SU-DHL-6 (cell line): ENCODE data around the gene RCC1.

ENCODE experiments used
- H2AFZ ChIP-seq: fragments of 200-600 bp; sonication (generic); 2 replicates; pipeline ENCODE4 v1.6.1; 2014; ENCODE audit warnings: low read depth, mild to moderate bottlenecking, moderate library complexity, mixed read lengths, antibody characterized with exemption, low read length; ENCODE audit not compliant: severe bottlenecking
- H3F3A ChIP-seq: fragments of 200-600 bp; shearing (Covaris generic); 2 replicates; pipeline ENCODE4 v1.6.0; 2016; ENCODE audit warnings: antibody characterized with exemption, mild to moderate bottlenecking; ENCODE audit not compliant: insufficient read depth
- H3K27ac ChIP-seq: fragments of 200-600 bp; sonication (generic); 2 replicates; pipeline ENCODE4 v1.5.1; 2016; ENCODE audit warnings: low read depth, mild to moderate bottlenecking, low read length, moderate library complexity, mixed read lengths
- H3K27me3 ChIP-seq: fragments of 200-600 bp; sonication (generic), shearing (Covaris generic); 2 replicates; pipeline ENCODE4 v1.6.0; 2014; ENCODE audit warnings: mild to moderate bottlenecking, low read length
- H3K36me3 ChIP-seq: fragments of 200-600 bp; sonication (generic); 2 replicates; pipeline ENCODE4 v1.6.1; 2014; ENCODE audit warnings: mild to moderate bottlenecking, low read length, mixed read lengths
- H3K4me2 ChIP-seq: fragments of 300-600, 200-600 bp; shearing (Covaris generic), sonication (generic); 2 replicates; pipeline ENCODE4 v1.6.0; 2014; ENCODE audit warnings: low read length, low read depth, mild to moderate bottlenecking; ENCODE audit not compliant: poor library complexity, severe bottlenecking
- H3K4me3 ChIP-seq: fragments of 200-600 bp; sonication (generic); 2 replicates; pipeline ENCODE4 v1.5.1; 2014; ENCODE audit warnings: antibody characterized with exemption, low read length, mild to moderate bottlenecking, mixed read lengths; ENCODE audit not compliant: insufficient read depth, poor library complexity, severe bottlenecking
- H3K79me2 ChIP-seq: fragments of 200-600 bp; sonication (generic); 2 replicates; pipeline ENCODE4 v1.6.1; 2014; ENCODE audit warnings: mild to moderate bottlenecking, low read length, moderate library complexity; ENCODE audit not compliant: insufficient read depth
- H3K9ac ChIP-seq: fragments of 200-600 bp; sonication (generic); 2 replicates; pipeline ENCODE4 v1.7.0; 2014; ENCODE audit warnings: mild to moderate bottlenecking, low read length
- H3K9me2 ChIP-seq: fragments of 200-600 bp; sonication (generic); replicated peaks from 2 replicates; pipeline ENCODE4 v1.6.1; 2014; ENCODE audit warnings: low read length; ENCODE audit not compliant: insufficient read depth
- H3K9me3 ChIP-seq: fragments of 200-600 bp; sonication (generic); 2 replicates; pipeline ENCODE4 v1.6.1; 2014; ENCODE audit warnings: low read length, mixed read lengths; ENCODE audit not compliant: insufficient read depth
- H4K20me1 ChIP-seq: fragments of 200-600 bp; sonication (generic); 2 replicates; pipeline ENCODE4 v1.6.1; 2014; ENCODE audit warnings: low read depth, mild to moderate bottlenecking, antibody characterized with exemption, low read length, moderate library complexity, mixed read lengths
- CTCF ChIP-seq: fragments of 200-600 bp; sonication (generic); IDR thresholded peaks from one replicate; pipeline ENCODE4 v1.5.1; 2017; ENCODE audit warnings: antibody characterized with exemption, mild to moderate bottlenecking, low read length, moderate library complexity; ENCODE audit not compliant: insufficient read depth, poor library complexity, severe bottlenecking
- EZH2phosphoT487 ChIP-seq: fragments of 200-600 bp; sonication (generic), shearing (Covaris generic); conservative IDR thresholded peaks from 2 replicates; pipeline ENCODE4 v1.6.1; 2018; ENCODE audit warnings: mild to moderate bottlenecking, antibody characterized with exemption, low read length, moderate library complexity, mixed read lengths

RCC1 gene

GRCh38 chr1:28494737-28495136 lies 11.1 kb upstream of the RCC1 start:
- Histone ChIP-seq H3K4me3 (no peak overlapping the region), H3K9ac (no peak overlapping the region), H4K20me1 (no peaks in the 10 kb centered on the region), H3K27ac (no peak overlapping the region), H2AFZ (no peak overlapping the region), H3K9me2 (no peaks in the 10 kb centered on the region), H3K36me3 (0 out of 2 replicates have a peak, but pooled peaks cover 5% of the 10 kb centered on the region), H3K27me3 (no peaks in the 10 kb centered on the region), H3F3A (0 out of 2 replicates have a peak, but pooled peaks cover 4% of the 10 kb centered on the region), H3K79me2 (no peaks in the 10 kb centered on the region), H3K9me3 (no peaks in the 10 kb centered on the region), H3K4me2 (no peak overlapping the region)
- TF ChIP-seq CTCF = no peak
- no peak for TF ChIP-seq EZH2phosphoT487

DNA sequence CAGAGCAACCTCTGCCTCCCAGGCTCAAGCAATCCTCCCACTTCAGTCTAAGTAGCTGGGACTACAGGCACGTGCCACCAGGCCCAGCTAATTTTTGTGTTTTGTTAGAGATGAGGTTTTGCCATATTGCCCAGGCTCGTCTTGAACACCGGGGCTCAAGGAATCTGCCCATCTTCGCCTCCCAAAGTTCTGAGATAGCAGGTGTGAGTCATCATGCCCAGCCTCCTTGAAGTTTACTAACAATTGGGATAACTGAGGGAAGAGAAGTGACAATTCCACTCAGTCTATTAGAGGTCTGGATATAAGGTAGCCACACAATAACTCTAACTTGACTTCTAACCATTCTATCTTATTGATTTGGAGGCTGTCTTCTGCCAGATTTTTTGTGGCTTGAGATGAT lies 6.3 kb upstream of the RCC1 start:
- no peaks in the 10 kb centered on the region for H3K36me3 ChIP-seq
- H4K20me1 ChIP-seq = no peaks in the 10 kb centered on the region
- H2AFZ ChIP-seq = no peak overlapping the region
- no peaks in the 10 kb centered on the region for H3K79me2 ChIP-seq
- H3K4me2 ChIP-seq = no peak overlapping the region
- TF ChIP-seq CTCF (no peak), EZH2phosphoT487 (no peak)
- no peak overlapping the region for H3K27ac ChIP-seq
- H3K9me2 ChIP-seq = no peaks in the 10 kb centered on the region
- H3K9ac ChIP-seq = no peak overlapping the region
- H3K9me3 ChIP-seq = no peaks in the 10 kb centered on the region
- H3F3A ChIP-seq = peaks cover 23% of the 10 kb centered on the region
- H3K4me3 ChIP-seq = no peak overlapping the region
- H3K27me3 ChIP-seq = no peaks in the 10 kb centered on the region

- no peak overlapping the region for H2AFZ ChIP-seq
- H4K20me1 ChIP-seq = no peaks in the 10 kb centered on the region
- H3K4me2 ChIP-seq = no peak overlapping the region
- H3K9me3 ChIP-seq = no peaks in the 10 kb centered on the region
- TF ChIP-seq EZH2phosphoT487 = no peak
- no peak for TF ChIP-seq CTCF
- peaks cover 15% of the 10 kb centered on the region for H3K79me2 ChIP-seq
- H3K9me2 ChIP-seq = no peaks in the 10 kb centered on the region
- peaks cover 44% of the 10 kb centered on the region for H3F3A ChIP-seq
- H3K4me3 ChIP-seq = no peak overlapping the region
- peaks cover 8% of the 10 kb centered on the region for H3K36me3 ChIP-seq
- no peak overlapping the region for H3K9ac ChIP-seq
- H3K27me3 ChIP-seq = no peaks in the 10 kb centered on the region
- no peak overlapping the region for H3K27ac ChIP-seq
Observed at GRCh38 chr1:28501925-28502324, 3.9 kb upstream of the RCC1 start.
